HCT116 (cell line): Measurements from ENCODE around the gene MAML3. TPM values are rescaled to one million over a fixed set of nuclear protein-coding genes. Genes with fewer than 3 reads are reported as not detected.

ENCODE experiments used
- ATAC-seq: fragments of 200-7000 bp; cut with Tn5 transposase; 2 replicates; pipeline ENCODE4 v1.9.1; 2020; ENCODE audit warnings: mild to moderate bottlenecking, moderate library complexity
- BruUV-seq: library from RNA; stranded (reverse); fragments of 400-500 nt; replicated peaks from 2 replicates; lab custom pipeline; 2021; lab: Mats Ljungman, UMichigan
- CTCF ChIA-PET: fragments of 300-600 bp; sonication (Branson Sonifier 250); formaldehyde crosslinking; loops from one replicate; lab custom pipeline; 2021; ENCODE audit warnings: antibody characterized with exemption; lab: Charles Lee
- POLR2A ChIA-PET: fragments of 300-600, 350-600 bp; sonication (Branson Sonifier 250); formaldehyde crosslinking; loops from one replicate; lab custom pipeline; 2021; ENCODE audit warnings: antibody characterized with exemption; lab: Charles Lee
- RAD21 ChIA-PET, 2 experiments: fragments of 300-600 bp; sonication (Branson Sonifier 250); formaldehyde crosslinking; loops; one replicate each; lab custom pipeline; 2023; ENCODE audit warnings: low total read pairs in 2 of 2; ENCODE audit not compliant: uncharacterized antibody in 2 of 2, unreplicated experiment in 2 of 2, low non-redundant PET in 1 of 2; lab: Charles Lee
- DNase-seq: peaks from one replicate; pipeline ENCODE4 v3.0.0-alpha.2; 2010; ENCODE audit warnings: low read depth, low spot score
- H2AFZ ChIP-seq: fragments of 200-600 bp; shearing (Covaris generic), sonication (generic); 2 replicates; pipeline ENCODE4 v1.6.1; 2017; ENCODE audit warnings: low read depth, mixed run types, mixed read lengths, antibody characterized with exemption, low read length; ENCODE audit not compliant: poor library complexity, severe bottlenecking
- H3K27ac ChIP-seq: 2 replicates; pipeline ENCODE4 v1.5.1; 2012; ENCODE audit warnings: low read depth, low read length
- H3K27me3 ChIP-seq: fragments of 200-600 bp; sonication (generic); 2 replicates; pipeline ENCODE4 v1.6.1; 2016; ENCODE audit warnings: mixed run types, low read length, mixed read lengths; ENCODE audit not compliant: insufficient read depth
- H3K36me3 ChIP-seq, 2 experiments: fragments of 200-500 bp in 1 of 2; fragments of 200-600 bp in 1 of 2; sonication (Bioruptor generic) in 1 of 2; sonication (generic) in 1 of 2; 2 replicates each; pipeline versions ENCODE4 v1.5.1 to v1.6.1; 2014 to 2016; ENCODE audit warnings: low read length in 2 of 2, inconsistent platforms in 1 of 2, mixed read lengths in 1 of 2, mixed run types in 1 of 2; ENCODE audit not compliant: insufficient read depth in 2 of 2, control insufficient read depth in 1 of 2
- H3K4me1 ChIP-seq, 2 experiments: fragments of 200-600 bp in 1 of 2; sonication (generic) in 1 of 2; 2 replicates each; pipeline versions ENCODE4 v1.5.1 to v1.6.1; 2012 to 2017; ENCODE audit warnings: low read length in 2 of 2, inconsistent platforms in 1 of 2, mild to moderate bottlenecking in 1 of 2, mixed read lengths in 1 of 2, mixed run types in 1 of 2, moderate library complexity in 1 of 2; ENCODE audit not compliant: insufficient read depth in 2 of 2, control insufficient read depth in 1 of 2
- H3K4me2 ChIP-seq: fragments of 200-600 bp; sonication (generic); 2 replicates; pipeline ENCODE4 v1.6.1; 2017; ENCODE audit warnings: mixed run types, low read length, mixed read lengths
- H3K4me3 ChIP-seq, 2 experiments: fragments of 200-600 bp in 1 of 2; sonication (generic) in 1 of 2; replicated peaks in 1 of 2; 2 replicates each; pipeline ENCODE4 v1.5.1; 2011 to 2016; ENCODE audit warnings: low read length in 2 of 2, control low read depth in 1 of 2, low read depth in 1 of 2, mild to moderate bottlenecking in 1 of 2, mixed read lengths in 1 of 2, mixed run types in 1 of 2
- H3K79me2 ChIP-seq: fragments of 200-600 bp; sonication (generic); 2 replicates; pipeline ENCODE4 v1.6.1; 2017; ENCODE audit warnings: mild to moderate bottlenecking, mixed run types, low read length, moderate library complexity, mixed read lengths; ENCODE audit not compliant: insufficient read depth
- H3K9ac ChIP-seq: fragments of 200-600 bp; sonication (generic); 2 replicates; pipeline ENCODE4 v1.6.1; 2016; ENCODE audit warnings: low read length, mixed read lengths
- H3K9me2 ChIP-seq: fragments of 200-600 bp; sonication (generic), shearing (Covaris generic); 2 replicates; pipeline ENCODE4 v1.6.1; 2017; ENCODE audit warnings: mixed run types, mild to moderate bottlenecking, moderate library complexity; ENCODE audit not compliant: insufficient read depth
- H3K9me3 ChIP-seq, 2 experiments: fragments of 200-500 bp in 1 of 2; fragments of 200-600 bp in 1 of 2; sonication (Bioruptor generic) in 1 of 2; sonication (generic) in 1 of 2; 2 replicates each; pipeline ENCODE4 v1.6.1; 2014 to 2017; ENCODE audit warnings: low read length in 2 of 2, mixed read lengths in 2 of 2, inconsistent platforms in 1 of 2, low read depth in 1 of 2, mild to moderate bottlenecking in 1 of 2, mixed run types in 1 of 2, moderate library complexity in 1 of 2; ENCODE audit not compliant: control insufficient read depth in 1 of 2, insufficient read depth in 1 of 2
- H4K20me1 ChIP-seq: fragments of 200-600 bp; sonication (generic), shearing (Covaris generic); 2 replicates; pipeline ENCODE4 v1.6.1; 2017; ENCODE audit warnings: mixed run types, mild to moderate bottlenecking, moderate library complexity; ENCODE audit not compliant: insufficient read depth
- CBX3 ChIP-seq: IDR thresholded peaks from 2 replicates; pipeline ENCODE4 v1.6.1; 2012; ENCODE audit warnings: low read depth
- CEBPB ChIP-seq: IDR thresholded peaks from 2 replicates; pipeline ENCODE4 v1.6.1; 2012; ENCODE audit warnings: low read depth
- EZH2phosphoT487 ChIP-seq: fragments of 200-600 bp; IDR thresholded peaks from 2 replicates; pipeline ENCODE4 v1.6.1; 2018; ENCODE audit warnings: antibody characterized with exemption, borderline replicate concordance
- FOSL1 ChIP-seq: IDR thresholded peaks from 2 replicates; pipeline ENCODE4 v1.6.1; 2012; ENCODE audit warnings: low read depth
- POLR2A ChIP-seq: IDR thresholded peaks from 2 replicates; pipeline ENCODE4 v1.7.0; 2011; ENCODE audit warnings: borderline replicate concordance; ENCODE audit not compliant: insufficient read depth, insufficient read length; ENCODE audit errors: extremely low read depth
- POLR2AphosphoS5 ChIP-seq: IDR thresholded peaks from 2 replicates; pipeline ENCODE4 v1.6.1; 2011; ENCODE audit warnings: mild to moderate bottlenecking, low read depth, low read length, moderate library complexity
- SIN3A ChIP-seq: IDR thresholded peaks from 2 replicates; pipeline ENCODE4 v1.6.1; 2012; ENCODE audit warnings: low read depth
- TCF7L2 ChIP-seq: IDR thresholded peaks from 2 replicates; pipeline ENCODE4 v1.7.0; 2011; ENCODE audit warnings: borderline replicate concordance, inconsistent platforms; ENCODE audit not compliant: insufficient read depth, insufficient read length; ENCODE audit errors: extremely low read depth
- YY1 ChIP-seq: IDR thresholded peaks from 2 replicates; pipeline ENCODE4 v1.6.1; 2011; ENCODE audit warnings: low read length, low read depth, moderate library complexity, mild to moderate bottlenecking; ENCODE audit not compliant: insufficient replicate concordance; ENCODE audit errors: extremely low read depth
- ZNF274 ChIP-seq: fragments of 200-500 bp; sonication (Bioruptor generic); IDR thresholded peaks from 2 replicates; pipeline ENCODE4 v1.6.1; 2014; ENCODE audit warnings: mild to moderate bottlenecking, low read depth, low read length, inconsistent platforms
- intact Hi-C: fragments of 100-400 bp; cut with micrococcal nuclease; formaldehyde crosslinking; loops from 2 replicates; pipeline ENCODE4 v1.10.0; 2022
- total RNA-seq: library from RNA; stranded (reverse); gene quantifications from one replicate; pipeline ENCODE4 v1.2.1, GENCODE V29; 2021; ENCODE audit not compliant: unreplicated experiment
- TF ChIP-seq, protein P1 (sequence below): IDR thresholded peaks from 2 replicates; pipeline ENCODE4 v1.6.1; 2011; ENCODE audit warnings: mild to moderate bottlenecking, low read length, moderate library complexity; ENCODE audit not compliant: insufficient replicate concordance; ENCODE audit errors: extremely low read depth
- TF ChIP-seq, protein P2 (sequence below), 3 experiments: fragments of 200-600 bp in 1 of 3; sonication (generic) in 1 of 3; IDR thresholded peaks in 2 of 3; conservative IDR thresholded peaks in 1 of 3; 2 replicates each; pipeline ENCODE4 v1.5.1; 2012 to 2017; ENCODE audit warnings: low read depth in 2 of 3, low read length in 2 of 3, antibody characterized with exemption in 1 of 3, borderline replicate concordance in 1 of 3, control low read depth in 1 of 3, mild to moderate bottlenecking in 1 of 3, mixed read lengths in 1 of 3, mixed run types in 1 of 3, moderate library complexity in 1 of 3; ENCODE audit not compliant: insufficient read depth in 1 of 3
- TF ChIP-seq, protein P3 (sequence below): IDR thresholded peaks from 2 replicates; pipeline ENCODE4 v1.6.1; 2012
- TF ChIP-seq, protein P4 (sequence below): IDR thresholded peaks from 2 replicates; pipeline ENCODE4 v1.6.1; 2012

MAML3 gene
- total RNA-seq, 1 experiment from 2014 or later: 3.1 TPM

DNA sequence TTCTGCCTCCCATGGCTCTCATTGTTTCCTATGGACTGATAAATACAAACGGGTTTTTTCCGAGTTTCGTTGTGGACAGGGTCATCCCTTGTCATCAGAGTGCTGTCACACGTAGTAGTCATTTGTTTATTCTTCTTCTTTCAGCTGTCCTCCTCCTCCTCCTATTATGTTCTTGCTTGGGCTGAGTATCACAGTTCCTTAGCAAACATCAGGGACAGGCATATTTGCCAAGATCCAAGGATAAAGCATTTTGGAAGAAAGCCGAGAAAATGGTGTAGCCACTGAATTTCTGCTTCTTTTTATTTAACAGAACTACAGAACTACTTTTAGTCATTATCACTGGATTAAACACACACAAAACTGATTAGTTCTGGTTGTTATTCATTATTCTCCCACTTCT, 167.9 kb downstream of the MAML3 start (continued):
- TF ChIP-seq, protein P1, sequence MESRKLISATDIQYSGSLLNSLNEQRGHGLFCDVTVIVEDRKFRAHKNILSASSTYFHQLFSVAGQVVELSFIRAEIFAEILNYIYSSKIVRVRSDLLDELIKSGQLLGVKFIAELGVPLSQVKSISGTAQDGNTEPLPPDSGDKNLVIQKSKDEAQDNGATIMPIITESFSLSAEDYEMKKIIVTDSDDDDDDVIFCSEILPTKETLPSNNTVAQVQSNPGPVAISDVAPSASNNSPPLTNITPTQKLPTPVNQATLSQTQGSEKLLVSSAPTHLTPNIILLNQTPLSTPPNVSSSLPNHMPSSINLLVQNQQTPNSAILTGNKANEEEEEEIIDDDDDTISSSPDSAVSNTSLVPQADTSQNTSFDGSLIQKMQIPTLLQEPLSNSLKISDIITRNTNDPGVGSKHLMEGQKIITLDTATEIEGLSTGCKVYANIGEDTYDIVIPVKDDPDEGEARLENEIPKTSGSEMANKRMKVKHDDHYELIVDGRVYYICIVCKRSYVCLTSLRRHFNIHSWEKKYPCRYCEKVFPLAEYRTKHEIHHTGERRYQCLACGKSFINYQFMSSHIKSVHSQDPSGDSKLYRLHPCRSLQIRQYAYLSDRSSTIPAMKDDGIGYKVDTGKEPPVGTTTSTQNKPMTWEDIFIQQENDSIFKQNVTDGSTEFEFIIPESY: no peak
- TF ChIP-seq, protein P2, sequence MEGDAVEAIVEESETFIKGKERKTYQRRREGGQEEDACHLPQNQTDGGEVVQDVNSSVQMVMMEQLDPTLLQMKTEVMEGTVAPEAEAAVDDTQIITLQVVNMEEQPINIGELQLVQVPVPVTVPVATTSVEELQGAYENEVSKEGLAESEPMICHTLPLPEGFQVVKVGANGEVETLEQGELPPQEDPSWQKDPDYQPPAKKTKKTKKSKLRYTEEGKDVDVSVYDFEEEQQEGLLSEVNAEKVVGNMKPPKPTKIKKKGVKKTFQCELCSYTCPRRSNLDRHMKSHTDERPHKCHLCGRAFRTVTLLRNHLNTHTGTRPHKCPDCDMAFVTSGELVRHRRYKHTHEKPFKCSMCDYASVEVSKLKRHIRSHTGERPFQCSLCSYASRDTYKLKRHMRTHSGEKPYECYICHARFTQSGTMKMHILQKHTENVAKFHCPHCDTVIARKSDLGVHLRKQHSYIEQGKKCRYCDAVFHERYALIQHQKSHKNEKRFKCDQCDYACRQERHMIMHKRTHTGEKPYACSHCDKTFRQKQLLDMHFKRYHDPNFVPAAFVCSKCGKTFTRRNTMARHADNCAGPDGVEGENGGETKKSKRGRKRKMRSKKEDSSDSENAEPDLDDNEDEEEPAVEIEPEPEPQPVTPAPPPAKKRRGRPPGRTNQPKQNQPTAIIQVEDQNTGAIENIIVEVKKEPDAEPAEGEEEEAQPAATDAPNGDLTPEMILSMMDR (IDR thresholded peaks at IDR 0.05 in 2 of 3, conservative IDR thresholded peaks at IDR 0.05 in 1 of 3; ENCODE audit: borderline replicate concordance in 1 of 3, insufficient read depth in 1 of 3, low read depth in 2 of 3, low read length in 2 of 3): no peak
- TF ChIP-seq YY1 (no peak), POLR2AphosphoS5 (no peak), ZNF274 (no peak), POLR2A (no peak)
- TF ChIP-seq, all 23 proteins: peak for 0

DNA sequence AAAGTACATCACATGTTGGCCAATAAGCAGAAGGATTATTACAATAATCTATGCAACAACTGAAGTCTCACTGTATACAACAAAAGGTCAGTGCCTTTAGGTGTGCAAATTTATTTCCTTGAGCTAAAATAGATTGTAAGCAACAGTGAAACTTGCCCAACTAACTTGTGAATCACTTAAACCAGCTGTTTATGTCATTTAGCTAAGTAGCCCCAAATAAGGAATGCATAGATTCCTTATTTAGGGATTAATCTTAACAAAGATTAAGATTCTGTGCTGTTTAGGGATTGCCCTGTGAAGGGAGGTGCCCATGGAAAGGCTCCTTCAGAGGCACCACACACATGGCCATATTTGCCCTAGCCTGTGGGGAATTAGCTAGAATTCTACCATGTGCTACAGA, 168.6 kb downstream of the MAML3 start:
- Histone ChIP-seq H3K79me2 (no peaks in the 10 kb centered on the region), H3K4me3 (no peak overlapping the region), H3K36me3 (no peaks in the 10 kb centered on the region), H3K27ac (no peak overlapping the region), H3K4me2 (no peak overlapping the region), H3K9me3 (no peaks in the 10 kb centered on the region), H3K9ac (no peak overlapping the region), H3K9me2 (no peaks in the 10 kb centered on the region), H3K27me3 (no peaks in the 10 kb centered on the region), H2AFZ (no peak overlapping the region), H3K4me1 (peaks cover 11 to 19% of the 10 kb centered on the region in 2 experiments), H4K20me1 (no peaks in the 10 kb centered on the region)
- CTCF ChIA-PET: interaction anchor here (1.1 kb wide), 1 partner anchor 328 kb away, joined by 3 read pairs; no protein-coding TSS in a partner anchor
- intact Hi-C loops: no loop called here
- ATAC-seq: no peak
- DNase-seq: no peak
- RAD21 ChIA-PET: no interaction called here
- BruUV-seq: no TSS peak
- POLR2A ChIA-PET: no interaction called here
- TF ChIP-seq SIN3A: no peak
- TF ChIP-seq, protein P2 (IDR thresholded peaks at IDR 0.05 in 2 of 3, conservative IDR thresholded peaks at IDR 0.05 in 1 of 3; ENCODE audit: borderline replicate concordance in 1 of 3, insufficient read depth in 1 of 3, low read depth in 2 of 3, low read length in 2 of 3): no peak
- TF ChIP-seq, protein P3, sequence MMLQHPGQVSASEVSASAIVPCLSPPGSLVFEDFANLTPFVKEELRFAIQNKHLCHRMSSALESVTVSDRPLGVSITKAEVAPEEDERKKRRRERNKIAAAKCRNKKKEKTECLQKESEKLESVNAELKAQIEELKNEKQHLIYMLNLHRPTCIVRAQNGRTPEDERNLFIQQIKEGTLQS: no peak
- no peak for TF ChIP-seq POLR2A
- no peak for TF ChIP-seq TCF7L2
- TF ChIP-seq, protein P4, sequence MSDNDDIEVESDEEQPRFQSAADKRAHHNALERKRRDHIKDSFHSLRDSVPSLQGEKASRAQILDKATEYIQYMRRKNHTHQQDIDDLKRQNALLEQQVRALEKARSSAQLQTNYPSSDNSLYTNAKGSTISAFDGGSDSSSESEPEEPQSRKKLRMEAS: no peak
- TF ChIP-seq CEBPB: no peak
- no peak for TF ChIP-seq POLR2AphosphoS5
- no peak for TF ChIP-seq EZH2phosphoT487
- no peak for TF ChIP-seq YY1
- no peak for TF ChIP-seq FOSL1
- no peak for TF ChIP-seq CBX3
